Lower lobe of right lung (tissue), 2 donors: ENCODE measurements around the gene ACSL3. TPM values are rescaled to one million over a fixed set of nuclear protein-coding genes. Genes with fewer than 3 reads are reported as not detected.
A peak's percentile ranks its signal among the peaks of the same experiment; 100 is the strongest.

Experiments used
- ATAC-seq, 2 donors: fragments of 200-7000 bp; cut with Tn5 transposase; one replicate each; pipeline ENCODE4 v1.9.1; 2020 to 2022; ENCODE audit warnings: mild to moderate bottlenecking in 2 of 2, moderate library complexity in 2 of 2
- DNase-seq: peaks from one replicate; pipeline ENCODE4 v3.0.0-alpha.2; 2020
- H3K27ac ChIP-seq: fragments of 200-600 bp; one replicate; pipeline ENCODE4 v1.8.0; 2022
- H3K27me3 ChIP-seq: fragments of 200-600 bp; one replicate; pipeline ENCODE4 v1.8.0; 2022; ENCODE audit warnings: low read depth
- H3K36me3 ChIP-seq: fragments of 200-600 bp; one replicate; pipeline ENCODE4 v1.8.0; 2022; ENCODE audit warnings: mild to moderate bottlenecking
- H3K4me1 ChIP-seq: fragments of 200-600 bp; one replicate; pipeline ENCODE4 v1.8.0; 2022
- H3K4me3 ChIP-seq: fragments of 200-600 bp; one replicate; pipeline ENCODE4 v1.8.0; 2022; ENCODE audit warnings: mild to moderate bottlenecking
- H3K9me3 ChIP-seq: fragments of 200-600 bp; one replicate; pipeline ENCODE4 v1.8.0; 2022
- CTCF ChIP-seq: fragments of 200-600 bp; IDR thresholded peaks from one replicate; pipeline ENCODE4 v1.8.0; 2022; ENCODE audit warnings: antibody characterized with exemption, mild to moderate bottlenecking
- intact Hi-C: fragments of 100-400 bp; cut with DNase I; formaldehyde crosslinking; loops from one replicate; pipeline ENCODE4 v1.11.0; 2022
- total RNA-seq: library from RNA; stranded (reverse); fragmentation: NEBNext Ultra II Directional; extraction: Animal tissue kit (Norgen Biotek cat#: 25700); gene quantifications from one replicate; pipeline ENCODE4 v1.2.1, GENCODE V29; 2021
- donor health status: DM: no; HTN: yes; CAD: no; lungs with severe emphysema.

ACSL3 gene
- total RNA-seq, 1 donor from 2014 or later: 74.2 TPM

GRCh38 chr2:222949073-222949472 is 88.2 kb downstream of the ACSL3 start:
- no peak overlapping the region for H3K4me3 ChIP-seq
- no peaks in the 10 kb centered on the region for H3K4me1 ChIP-seq
- H3K36me3 ChIP-seq: no peaks in the 10 kb centered on the region
- no peak for ATAC-seq
- intact Hi-C loops: no loop called here
- H3K9me3 ChIP-seq: no peaks in the 10 kb centered on the region
- DNase-seq: no peak
- H3K27me3 ChIP-seq: no peaks in the 10 kb centered on the region
- H3K27ac ChIP-seq: no peak overlapping the region
- TF ChIP-seq CTCF: no peak

GRCh38 chr2:222949690-222950323 is 89.0 kb downstream of the ACSL3 start:
- intact Hi-C loops: no loop called here
- H3K27me3 ChIP-seq: no peaks in the 10 kb centered on the region

GRCh38 chr2:222950638-222951285 is 89.9 kb downstream of the ACSL3 start:
- H3K4me3 ChIP-seq: no peak overlapping the region
- DNase-seq (no peak), ATAC-seq (peak in 1 of 2 donors; percentile 32)
- H3K27ac ChIP-seq: no peak overlapping the region
- no peaks in the 10 kb centered on the region for H3K9me3 ChIP-seq
- H3K36me3 ChIP-seq: no peaks in the 10 kb centered on the region
- no peaks in the 10 kb centered on the region for H3K27me3 ChIP-seq
- intact Hi-C loops: no loop called here
- no peaks in the 10 kb centered on the region for H3K4me1 ChIP-seq
- TF ChIP-seq CTCF: no peak

More at GRCh38 chr2:222949690-222950323, 89.0 kb downstream of the ACSL3 start:
- Histone ChIP-seq H3K4me1 (no peaks in the 10 kb centered on the region), H3K36me3 (no peaks in the 10 kb centered on the region), H3K9me3 (no peaks in the 10 kb centered on the region), H3K27ac (no peak overlapping the region), H3K4me3 (no peak overlapping the region)
- TF ChIP-seq CTCF: no peak
- DNase-seq (no peak), ATAC-seq (no peak)

GRCh38 chr2:222952204-222952603 is 91.4 kb downstream of the ACSL3 start:
- no peaks in the 10 kb centered on the region for H3K36me3 ChIP-seq

GRCh38 chr2:222955008-222955407 is 94.2 kb downstream of the ACSL3 start:
- no peak overlapping the region for H3K4me3 ChIP-seq
- H3K9me3 ChIP-seq: no peaks in the 10 kb centered on the region
- no peak for TF ChIP-seq CTCF
- no peaks in the 10 kb centered on the region for H3K27me3 ChIP-seq
- ATAC-seq (no peak), DNase-seq (no peak)
- no peak overlapping the region for H3K27ac ChIP-seq
- intact Hi-C loops: no loop called here
- H3K4me1 ChIP-seq: no peaks in the 10 kb centered on the region
- no peaks in the 10 kb centered on the region for H3K36me3 ChIP-seq

More at GRCh38 chr2:222952204-222952603, 91.4 kb downstream of the ACSL3 start:
- no peaks in the 10 kb centered on the region for H3K27me3 ChIP-seq
- no peaks in the 10 kb centered on the region for H3K9me3 ChIP-seq
- H3K4me1 ChIP-seq: no peaks in the 10 kb centered on the region
- H3K4me3 ChIP-seq: no peak overlapping the region
- no peak overlapping the region for H3K27ac ChIP-seq
- DNase-seq: no peak
- no peak for ATAC-seq
- intact Hi-C loops: no loop called here
- no peak for TF ChIP-seq CTCF
